ENCODE results near the gene CNRIP1. TPM values are rescaled to one million over a fixed set of nuclear protein-coding genes. Genes with fewer than 3 reads are reported as not detected.
"Not testable (repeated sequence)": the region's sequence is repeated elsewhere in the genome, so short reads cannot be mapped to it uniquely, and the experiment has no call there.

The CNRIP1 gene
- total RNA-seq, 3 donors from 2014 or later = 14.9 to 63.5 (median 35.7) TPM

- H3K36me3 ChIP-seq = no peaks in the 10 kb centered on the region
- TF ChIP-seq CTCF (IDR thresholded peaks at IDR 0.05) = no peak
- no peaks in the 10 kb centered on the region for H3K9me3 ChIP-seq
- H3K4me3 ChIP-seq = no peak overlapping the region
- no peaks in the 10 kb centered on the region for H3K4me1 ChIP-seq
- H3K27ac ChIP-seq = no peak overlapping the region
- no peak for DNase-seq (ENCODE audit: low spot score in 2 of 2)
- H3K27me3 ChIP-seq = no peaks in the 10 kb centered on the region
- intact Hi-C loops (cut with DNase I; ENCODE audit: low total_unique reads) = loop anchor here (10.0 kb wide), 1 partner anchor 733 kb away; no protein-coding TSS in a partner anchor
Observed at GRCh38 chr2:68357605-68358337, 38.0 kb upstream of the CNRIP1 start.

- TF ChIP-seq POLR2AphosphoS5 (IDR thresholded peaks at IDR 0.05) (no peak), POLR2A (IDR thresholded peaks at IDR 0.05) (no peak), CTCF (IDR thresholded peaks at IDR 0.05) (no peak)
- intact Hi-C loops (cut with DNase I; ENCODE audit: low total_unique reads) = loop anchor here (10.0 kb wide), 1 partner anchor 732 kb away; no protein-coding TSS in a partner anchor
- Histone ChIP-seq H3K4me3 (no peak overlapping the region), H3K36me3 (no peaks in the 10 kb centered on the region), H3K27me3 (no peaks in the 10 kb centered on the region), H3K27ac (no peak overlapping the region), H3K9me3 (no peaks in the 10 kb centered on the region), H3K4me1 (no peaks in the 10 kb centered on the region)
- no peak for DNase-seq (ENCODE audit: low spot score in 2 of 2)
Observed at GRCh38 chr2:68356599-68357239, 37.0 kb upstream of the CNRIP1 start.

- no peak for DNase-seq (ENCODE audit: low spot score in 2 of 2)
- TF ChIP-seq CTCF (IDR thresholded peaks at IDR 0.05) = no peak
- TF ChIP-seq POLR2AphosphoS5 (IDR thresholded peaks at IDR 0.05) = no peak
- TF ChIP-seq POLR2A (IDR thresholded peaks at IDR 0.05) = no peak
- Histone ChIP-seq H3K4me3 (no peak overlapping the region), H3K27ac (no peak overlapping the region), H3K4me1 (no peaks in the 10 kb centered on the region), H3K9me3 (no peaks in the 10 kb centered on the region), H3K27me3 (no peaks in the 10 kb centered on the region), H3K36me3 (no peaks in the 10 kb centered on the region)
- intact Hi-C loops (cut with DNase I; ENCODE audit: low total_unique reads) = loop anchor here (10.0 kb wide), 1 partner anchor 728 kb away; no protein-coding TSS in a partner anchor
Observed at GRCh38 chr2:68352651-68353391, 33.1 kb upstream of the CNRIP1 start.

GRCh38 chr2:68351997-68352396, 32.2 kb upstream of the CNRIP1 start:
- H3K36me3 ChIP-seq = no peaks in the 10 kb centered on the region
- TF ChIP-seq POLR2AphosphoS5 (IDR thresholded peaks at IDR 0.05) (no peak), POLR2A (IDR thresholded peaks at IDR 0.05) (no peak), CTCF (IDR thresholded peaks at IDR 0.05) (no peak)
- H3K27me3 ChIP-seq = no peaks in the 10 kb centered on the region
- no peak for DNase-seq (ENCODE audit: low spot score in 2 of 2)
- intact Hi-C loops (cut with DNase I; ENCODE audit: low total_unique reads) = loop anchor here (10.0 kb wide), 1 partner anchor 727 kb away; no protein-coding TSS in a partner anchor
- H3K4me1 ChIP-seq = no peaks in the 10 kb centered on the region
- no peak overlapping the region for H3K4me3 ChIP-seq
- H3K27ac ChIP-seq = no peak overlapping the region
- H3K9me3 ChIP-seq = no peaks in the 10 kb centered on the region

- H3K27ac ChIP-seq; H3K27me3 ChIP-seq; H3K36me3 ChIP-seq; H3K4me1 ChIP-seq; H3K9me3 ChIP-seq; H3K4me3 ChIP-seq; intact Hi-C loops (cut with DNase I; ENCODE audit: low total_unique reads); DNase-seq (ENCODE audit: low spot score in 2 of 2): not testable (repeated sequence)
Observed at GRCh38 chr2:68349091-68349490, 29.3 kb upstream of the CNRIP1 start.
